B cell (primary cell): ENCODE results near the gene HHIPL1. TPM values are rescaled to one million over a fixed set of nuclear protein-coding genes. Genes with fewer than 3 reads are reported as not detected.

ENCODE experiments used
- ATAC-seq: fragments of 200-7000 bp; cut with Tn5 transposase; one replicate; pipeline ENCODE4 v1.10.0; 2021; ENCODE audit warnings: low read depth, mild to moderate bottlenecking, moderate number of reproducible peaks, moderate library complexity
- CTCF ChIA-PET: fragments of 350-600 bp; sonication (Branson Sonifier 250); formaldehyde crosslinking; loops from one replicate; lab custom pipeline; 2021; ENCODE audit warnings: antibody characterized with exemption, inconsistent platforms; lab: Charles Lee
- POLR2A ChIA-PET: fragments of 350-600 bp; sonication (Branson Sonifier 250); formaldehyde crosslinking; loops from one replicate; lab custom pipeline; 2021; ENCODE audit warnings: antibody characterized with exemption; lab: Charles Lee
- DNase-seq: peaks from one replicate; pipeline ENCODE4 v3.0.0; 2013
- H2AFZ ChIP-seq: 2 replicates; pipeline ENCODE4 v1.6.1; 2012; ENCODE audit warnings: mild to moderate bottlenecking, low read depth, low read length; ENCODE audit not compliant: insufficient read depth, poor library complexity, severe bottlenecking
- H3K27ac ChIP-seq, 2 donors: 1 replicate in 1 of 2; 2 replicates in 1 of 2; pipeline ENCODE4 v1.5.1; 2012 to 2013; ENCODE audit warnings: low read length in 2 of 2, mild to moderate bottlenecking in 2 of 2, moderate library complexity in 1 of 2
- H3K27me3 ChIP-seq, 4 experiments: fragments of 200-600 bp in 1 of 4; sonication (generic) in 1 of 4; replicated peaks in 1 of 4; 1 replicate in 2 of 4; 2 replicates in 2 of 4; pipeline versions ENCODE4 v1.6.1 to v1.7.0; 2013 to 2016; ENCODE audit warnings: low read length in 3 of 4, mild to moderate bottlenecking in 2 of 4, mixed read lengths in 1 of 4, moderate library complexity in 1 of 4; ENCODE audit not compliant: insufficient read depth in 4 of 4, control insufficient read depth in 3 of 4; ENCODE audit errors: control extremely low read depth in 1 of 4
- H3K36me3 ChIP-seq, 2 experiments: replicated peaks in 1 of 2; 1 replicate in 1 of 2; 2 replicates in 1 of 2; pipeline versions ENCODE4 v1.6.1 to v1.7.1; 2013; ENCODE audit warnings: low read length in 1 of 2; ENCODE audit not compliant: insufficient read depth in 2 of 2, control insufficient read depth in 1 of 2; ENCODE audit errors: control extremely low read depth in 1 of 2, extremely low read depth in 1 of 2
- H3K4me1 ChIP-seq, 2 donors: fragments of 200-600 bp in 1 of 2; sonication (generic) in 1 of 2; 1 replicate in 1 of 2; 2 replicates in 1 of 2; pipeline versions ENCODE4 v1.5.1 to v1.6.1; 2013 to 2017; ENCODE audit warnings: low read length in 2 of 2; ENCODE audit not compliant: control insufficient read depth in 2 of 2, insufficient read depth in 2 of 2
- H3K4me2 ChIP-seq: replicated peaks from 2 replicates; pipeline ENCODE3; 2012; ENCODE audit warnings: mild to moderate bottlenecking, low read depth, low read length; ENCODE audit not compliant: poor library complexity, severe bottlenecking
- H3K4me3 ChIP-seq, 5 experiments: fragments of 200-600 bp in 1 of 5; sonication (generic) in 1 of 5; 1 replicate in 3 of 5; 2 replicates in 2 of 5; pipeline versions ENCODE4 v1.5.1 to v1.7.0; 2011 to 2016; ENCODE audit warnings: low read length in 4 of 5, mild to moderate bottlenecking in 4 of 5, low read depth in 2 of 5, control low read depth in 1 of 5, moderate library complexity in 1 of 5; ENCODE audit not compliant: insufficient read depth in 1 of 5; ENCODE audit errors: control extremely low read depth in 1 of 5, extremely low read depth in 1 of 5
- H3K79me2 ChIP-seq: fragments of 200-600 bp; sonication (generic); one replicate; pipeline ENCODE4 v1.6.0; 2016; ENCODE audit warnings: low read length; ENCODE audit not compliant: control insufficient read depth, insufficient read depth
- H3K9ac ChIP-seq: fragments of 200-600 bp; sonication (generic); 2 replicates; pipeline ENCODE4 v1.6.1; 2017; ENCODE audit warnings: mild to moderate bottlenecking, low read length, moderate library complexity
- H3K9me3 ChIP-seq, 3 donors: one replicate each; pipeline versions ENCODE4 v1.6.1 to v1.7.1; 2013; ENCODE audit warnings: low read length in 2 of 3; ENCODE audit not compliant: control insufficient read depth in 2 of 3, insufficient read depth in 1 of 3; ENCODE audit errors: control extremely low read depth in 1 of 3
- H4K20me1 ChIP-seq: 2 replicates; pipeline ENCODE4 v1.6.0; 2012; ENCODE audit warnings: mild to moderate bottlenecking, low read length; ENCODE audit not compliant: insufficient read depth, control insufficient read depth, poor library complexity, severe bottlenecking
- H3K27ac Mint-ChIP-seq: one replicate; pipeline ENCODE4 v1.8.0; 2021; ENCODE audit warnings: mixed read lengths
- H3K27me3 Mint-ChIP-seq: one replicate; pipeline ENCODE4 v1.8.0; 2021; ENCODE audit warnings: mixed read lengths
- H3K4me1 Mint-ChIP-seq: one replicate; pipeline ENCODE4 v1.8.0; 2021; ENCODE audit warnings: mixed read lengths
- H3K4me3 Mint-ChIP-seq: one replicate; pipeline ENCODE4 v1.8.0; 2021; ENCODE audit warnings: mixed read lengths
- H3K9me3 Mint-ChIP-seq: one replicate; pipeline ENCODE4 v1.8.0; 2022; ENCODE audit warnings: mixed read lengths; ENCODE audit not compliant: insufficient read depth
- CTCF ChIP-seq: fragments of 200-600 bp; IDR thresholded peaks from one replicate; pipeline ENCODE4 v1.8.0; 2022; ENCODE audit warnings: antibody characterized with exemption, mild to moderate bottlenecking
- EZH2 ChIP-seq: IDR thresholded peaks from 2 replicates; pipeline ENCODE4 v1.6.1; 2012; ENCODE audit warnings: borderline replicate concordance, low read depth, mild to moderate bottlenecking, moderate library complexity, low read length; ENCODE audit not compliant: insufficient read depth, poor library complexity, severe bottlenecking
- WGBS: methylation state at CpG from one replicate; pipeline ENCODE4 v1.1.5; 2013; ENCODE audit warnings: missing lambda C conversion rate; ENCODE audit not compliant: insufficient coverage; 5-methylcytosine and 5-hydroxymethylcytosine counted together
- intact Hi-C: fragments of 100-400 bp; cut with micrococcal nuclease; formaldehyde crosslinking; loops from one replicate; pipeline ENCODE4 v1.10.0; 2022
- polyA plus RNA-seq: library from polyadenylated mRNA; depleted of rRNA; stranded (reverse); fragments of >200 nt; gene quantifications from 2 replicates; pipeline ENCODE4 v1.2.3, GENCODE V29; 2012
- total RNA-seq, 2 donors: library from RNA; stranded (reverse); fragments of 120-200 nt in 1 of 2; gene quantifications; 1 replicate in 1 of 2; 2 replicates in 1 of 2; pipeline versions ENCODE4 v1.2.3 to v1.2.4, GENCODE V29; 2013 to 2022

The HHIPL1 gene
- total and polyA plus RNA-seq, 2 donors (not counting 1 experiment from before 2014, with no cell fraction given): not detected

- intact Hi-C loops: no loop called here
- no peaks in the 10 kb centered on the region for H3K9me3 ChIP-seq
- no peak for TF ChIP-seq EZH2
- TF ChIP-seq CTCF: no peak
- no peaks in the 10 kb centered on the region for H3K36me3 ChIP-seq
- ATAC-seq: no peak
- Mint-ChIP-seq H3K27me3 (peaks cover 34% of the 10 kb centered on the region), H3K9me3 (no peaks in the 10 kb centered on the region), H3K4me1 (peaks cover 7% of the 10 kb centered on the region), H3K4me3 (no peak overlapping the region), H3K27ac (no peak overlapping the region)
- peaks cover 0 to 15% of the 10 kb centered on the region in 2 donors for H3K4me1 ChIP-seq
- no peak overlapping the region for H3K27ac ChIP-seq
- no peak overlapping the region for H3K4me3 ChIP-seq
- no peak overlapping the region for H3K4me2 ChIP-seq
- ChIA-PET CTCF (interaction anchor here (0.8 kb wide), 1 partner anchor 23 kb away, joined by 3 read pairs; no protein-coding TSS in a partner anchor), POLR2A (no interaction called here)
- H3K27me3 ChIP-seq: peaks cover 0 to 15% (median 6%) of the 10 kb centered on the region in 4 experiments
- WGBS: 48% methylated on average over 7 of the region's 8 CpGs
- no peak for DNase-seq
- no peaks in the 10 kb centered on the region for H4K20me1 ChIP-seq
- no peaks in the 10 kb centered on the region for H3K79me2 ChIP-seq
- H2AFZ ChIP-seq: no peak overlapping the region
- H3K9ac ChIP-seq: no peak overlapping the region
Observed at GRCh38 chr14:99664058-99664936, 19.4 kb downstream of the HHIPL1 start.

- no peak overlapping the region for H3K4me2 ChIP-seq
Observed at GRCh38 chr14:99664937-99665273, 20.0 kb downstream of the HHIPL1 start.

More at GRCh38 chr14:99664937-99665273, 20.0 kb downstream of the HHIPL1 start:
- H3K4me1 Mint-ChIP-seq: peaks cover 7% of the 10 kb centered on the region
- Histone ChIP-seq H3K9me3 (no peaks in the 10 kb centered on the region), H3K9ac (no peak overlapping the region), H3K4me1 (peaks cover 0 to 15% of the 10 kb centered on the region in 2 donors), H3K27ac (no peak overlapping the region), H3K79me2 (no peaks in the 10 kb centered on the region), H3K36me3 (no peaks in the 10 kb centered on the region), H4K20me1 (no peaks in the 10 kb centered on the region), H3K27me3 (peaks cover 0 to 13% (median 5%) of the 10 kb centered on the region in 4 experiments), H2AFZ (no peak overlapping the region), H3K4me3 (no peak overlapping the region)
- TF ChIP-seq EZH2 (no peak), CTCF (no peak)
- intact Hi-C loops: no loop called here
- WGBS: 24% methylated on average over 7 of the region's 12 CpGs
- peaks cover 34% of the 10 kb centered on the region for H3K27me3 Mint-ChIP-seq
- ATAC-seq (no peak), DNase-seq (no peak)
- ChIA-PET POLR2A (no interaction called here), CTCF (no interaction called here)
- H3K4me3 Mint-ChIP-seq: no peak overlapping the region
- no peak overlapping the region for H3K27ac Mint-ChIP-seq
- H3K9me3 Mint-ChIP-seq: no peaks in the 10 kb centered on the region
